22Rv1 (cell line): ENCODE data around the gene ZNF827.

Experiments
- ZFX ChIP-seq: fragments of 450-650 bp; IDR thresholded peaks from 2 replicates; pipeline ENCODE4 v1.6.1; 2017; ENCODE audit warnings: antibody characterized with exemption, borderline replicate concordance
- TF ChIP-seq, protein P1 (sequence below): fragments of 450-650 bp; IDR thresholded peaks from 2 replicates; pipeline ENCODE4 v1.5.1; 2017; ENCODE audit warnings: mild to moderate bottlenecking

DNA sequence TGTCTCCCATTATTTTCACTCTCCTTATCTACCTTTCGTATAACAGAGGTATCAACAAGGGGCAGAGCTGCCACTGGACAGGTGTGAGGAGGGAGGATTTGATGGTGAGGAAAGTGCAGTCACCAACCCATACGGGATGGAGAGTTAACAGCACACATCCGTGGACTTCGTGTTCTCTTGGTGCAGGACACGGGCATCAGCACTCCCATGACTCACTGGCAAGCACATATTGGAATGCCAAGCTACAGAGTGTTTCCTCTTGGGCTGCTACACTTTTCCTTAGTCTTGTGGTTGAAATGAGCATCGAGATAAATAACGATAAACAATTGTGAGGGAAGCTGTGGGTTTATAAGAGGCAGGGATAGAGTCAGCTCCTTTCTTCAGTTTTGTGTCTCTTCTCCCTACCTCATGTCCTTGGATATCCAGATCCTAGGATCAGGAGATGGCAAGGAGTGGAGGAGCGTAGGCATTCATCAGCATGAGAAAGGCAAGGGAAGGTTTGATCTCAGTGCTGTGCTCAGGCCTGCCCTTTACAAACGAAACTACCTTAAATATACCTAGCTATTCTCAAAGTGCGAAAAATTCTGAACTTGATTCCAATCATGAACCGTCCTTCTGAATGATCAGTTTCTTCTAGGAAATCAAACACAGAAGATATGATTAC is 96.3 kb downstream of the ZNF827 start:
- TF ChIP-seq, protein P1, sequence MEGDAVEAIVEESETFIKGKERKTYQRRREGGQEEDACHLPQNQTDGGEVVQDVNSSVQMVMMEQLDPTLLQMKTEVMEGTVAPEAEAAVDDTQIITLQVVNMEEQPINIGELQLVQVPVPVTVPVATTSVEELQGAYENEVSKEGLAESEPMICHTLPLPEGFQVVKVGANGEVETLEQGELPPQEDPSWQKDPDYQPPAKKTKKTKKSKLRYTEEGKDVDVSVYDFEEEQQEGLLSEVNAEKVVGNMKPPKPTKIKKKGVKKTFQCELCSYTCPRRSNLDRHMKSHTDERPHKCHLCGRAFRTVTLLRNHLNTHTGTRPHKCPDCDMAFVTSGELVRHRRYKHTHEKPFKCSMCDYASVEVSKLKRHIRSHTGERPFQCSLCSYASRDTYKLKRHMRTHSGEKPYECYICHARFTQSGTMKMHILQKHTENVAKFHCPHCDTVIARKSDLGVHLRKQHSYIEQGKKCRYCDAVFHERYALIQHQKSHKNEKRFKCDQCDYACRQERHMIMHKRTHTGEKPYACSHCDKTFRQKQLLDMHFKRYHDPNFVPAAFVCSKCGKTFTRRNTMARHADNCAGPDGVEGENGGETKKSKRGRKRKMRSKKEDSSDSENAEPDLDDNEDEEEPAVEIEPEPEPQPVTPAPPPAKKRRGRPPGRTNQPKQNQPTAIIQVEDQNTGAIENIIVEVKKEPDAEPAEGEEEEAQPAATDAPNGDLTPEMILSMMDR: no peak
- no peak for TF ChIP-seq ZFX
